Parathyroid adenoma (tissue), 2 donors: ENCODE measurements around the gene GUCA2B.

Experiments
- H2AFZ ChIP-seq: fragments of 300-600 bp; sonication (generic); one replicate; pipeline ENCODE4 v1.7.0; 2017; ENCODE audit warnings: antibody characterized with exemption, mild to moderate bottlenecking
- H3K27ac ChIP-seq: fragments of 300-600 bp; sonication (generic); one replicate; pipeline ENCODE4 v1.7.0; 2017
- H3K27me3 ChIP-seq: fragments of 300-600 bp; sonication (generic); one replicate; pipeline ENCODE4 v1.7.0; 2017; ENCODE audit warnings: low read length; ENCODE audit not compliant: control insufficient read depth, insufficient read depth
- H3K36me3 ChIP-seq: fragments of 300-600 bp; sonication (generic); one replicate; pipeline ENCODE4 v1.7.0; 2017; ENCODE audit warnings: low read length; ENCODE audit not compliant: control insufficient read depth, insufficient read depth
- H3K4me1 ChIP-seq: fragments of 300-600 bp; sonication (generic); one replicate; pipeline ENCODE4 v1.7.0; 2017; ENCODE audit warnings: control low read depth
- H3K4me2 ChIP-seq: fragments of 300-600 bp; sonication (generic); one replicate; pipeline ENCODE4 v1.7.0; 2017; ENCODE audit warnings: low read length
- H3K4me3 ChIP-seq: fragments of 300-600 bp; sonication (generic); one replicate; pipeline ENCODE4 v1.7.0; 2017; ENCODE audit warnings: low read depth, low read length
- H3K79me2 ChIP-seq: fragments of 300-600 bp; sonication (generic); one replicate; pipeline ENCODE4 v1.7.0; 2017; ENCODE audit warnings: control low read depth
- H3K9ac ChIP-seq: fragments of 300-600 bp; sonication (generic); one replicate; pipeline ENCODE4 v1.7.0; 2017; ENCODE audit warnings: mild to moderate bottlenecking
- H3K9me3 ChIP-seq: fragments of 300-600 bp; sonication (generic); one replicate; pipeline ENCODE4 v1.7.0; 2017; ENCODE audit warnings: low read length; ENCODE audit not compliant: control insufficient read depth
- CTCF ChIP-seq: fragments of 300-600 bp; sonication (generic); IDR thresholded peaks from one replicate; pipeline ENCODE4 v1.7.0; 2017; ENCODE audit warnings: antibody characterized with exemption, mild to moderate bottlenecking
- donor health status: primary hyperparathyroidism.

Gene GUCA2B

GRCh38 chr1:42198251-42198650 is 45.0 kb downstream of the GUCA2B start:
- Histone ChIP-seq H3K36me3 (no peaks in the 10 kb centered on the region), H3K9me3 (peaks cover 3% of the 10 kb centered on the region), H2AFZ (no peak overlapping the region), H3K4me3 (no peak overlapping the region), H3K27me3 (no peaks in the 10 kb centered on the region), H3K9ac (no peak overlapping the region), H3K27ac (no peak overlapping the region), H3K4me1 (no peaks in the 10 kb centered on the region), H3K79me2 (no peaks in the 10 kb centered on the region), H3K4me2 (no peak overlapping the region)
- no peak for TF ChIP-seq CTCF

DNA sequence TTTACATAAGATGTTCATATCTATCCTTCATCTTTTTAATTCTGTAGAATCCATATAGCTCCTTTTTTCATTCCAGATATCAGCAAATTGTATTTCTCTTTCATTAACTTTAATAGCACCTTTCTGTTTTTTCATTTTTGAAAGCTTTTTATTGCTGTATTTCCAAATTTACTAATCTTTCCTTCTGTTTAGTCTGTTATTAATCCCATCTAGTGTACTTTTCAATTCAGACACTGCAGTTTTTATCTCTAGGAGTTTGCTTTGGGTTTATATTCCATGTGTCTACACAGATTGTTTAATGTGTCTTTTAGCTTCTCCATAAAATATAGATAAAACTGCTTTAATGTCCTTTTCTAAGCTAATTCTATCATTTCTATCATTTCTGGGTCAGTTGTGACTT is 48.8 kb downstream of the GUCA2B start:
- no peak for TF ChIP-seq CTCF
- Histone ChIP-seq H3K27me3 (no peaks in the 10 kb centered on the region), H3K4me1 (no peaks in the 10 kb centered on the region), H3K9me3 (peaks cover 3% of the 10 kb centered on the region), H3K4me3 (no peak overlapping the region), H3K4me2 (no peak overlapping the region), H3K27ac (no peak overlapping the region), H3K79me2 (peaks cover 3% of the 10 kb centered on the region), H3K9ac (no peak overlapping the region), H2AFZ (no peak overlapping the region), H3K36me3 (no peaks in the 10 kb centered on the region)
